ENCODE measurements around the gene SYNGR4. TPM values are rescaled to one million over a fixed set of nuclear protein-coding genes. Genes with fewer than 3 reads are reported as not detected.

SYNGR4 gene
- total RNA-seq, 4 donors from 2014 or later = not detected

- DNase-seq (no peak), ATAC-seq (no peak)
- TF ChIP-seq CTCF (IDR thresholded peaks at IDR 0.05 in 4 of 5, conservative IDR thresholded peaks at IDR 0.05 in 1 of 5) (no peak), POLR2A (IDR thresholded peaks at IDR 0.05) (no peak)
- Histone ChIP-seq H3K27ac (peak overlapping the region; percentile 57 to 73 (median 62)), H3K27me3 (no peaks in the 10 kb centered on the region), H3K36me3 (peaks cover 0 to 7% of the 10 kb centered on the region in 2 donors), H3K9me3 (no peaks in the 10 kb centered on the region), H3K4me3 (no peak overlapping the region), H3K4me1 (peaks cover 6% of the 10 kb centered on the region in 2 donors)
- in situ Hi-C loops (cut with MboI; ENCODE audit: low sequenced_read_pairs in 4 of 4) = no loop called here
- intact Hi-C loops (cut with DNase I; ENCODE audit: low total_unique reads) = no loop called here
Measured at GRCh38 chr19:48341515-48342413, 22.4 kb upstream of the SYNGR4 start.

DNA sequence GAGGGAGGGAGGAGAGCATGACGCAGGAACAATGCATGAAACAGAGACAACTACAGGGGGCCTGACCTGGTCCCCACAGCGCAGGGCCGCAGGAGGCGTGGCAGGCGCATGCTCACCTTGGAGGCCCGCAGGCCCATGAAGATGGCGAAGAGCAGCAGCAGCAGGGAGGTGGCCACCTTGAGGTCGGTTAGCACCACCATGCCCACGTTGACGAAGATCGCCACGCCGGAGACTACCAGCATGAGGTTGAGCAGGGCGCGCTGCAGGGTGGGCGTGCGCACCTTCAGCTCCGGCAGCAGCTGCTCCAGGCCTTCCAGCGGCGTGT, 21.8 kb upstream of the SYNGR4 start:
- no peak for ATAC-seq
- intact Hi-C loops (cut with DNase I; ENCODE audit: low total_unique reads) = no loop called here
- peaks cover 6% of the 10 kb centered on the region in 2 donors for H3K4me1 ChIP-seq

GRCh38 chr19:48342841-48343540, 21.2 kb upstream of the SYNGR4 start:
- Histone ChIP-seq H3K27ac (no peak overlapping the region), H3K4me1 (peaks cover 6 to 8% of the 10 kb centered on the region in 2 donors), H3K36me3 (peaks cover 0 to 7% of the 10 kb centered on the region in 2 donors), H3K4me3 (no peak overlapping the region), H3K27me3 (no peaks in the 10 kb centered on the region), H3K9me3 (no peaks in the 10 kb centered on the region)
- intact Hi-C loops (cut with DNase I; ENCODE audit: low total_unique reads) = no loop called here
- ATAC-seq (no peak), DNase-seq (no peak)
- no peak for TF ChIP-seq POLR2A (IDR thresholded peaks at IDR 0.05)
- TF ChIP-seq CTCF (IDR thresholded peaks at IDR 0.05 in 4 of 5, conservative IDR thresholded peaks at IDR 0.05 in 1 of 5) = no peak
- in situ Hi-C loops (cut with MboI; ENCODE audit: low sequenced_read_pairs in 4 of 4) = no loop called here

More for the DNA sequence above, 21.8 kb upstream of the SYNGR4 start:
- in situ Hi-C loops (cut with MboI; ENCODE audit: low sequenced_read_pairs in 4 of 4) = no loop called here
- H3K27me3 ChIP-seq = no peaks in the 10 kb centered on the region
- no peak for TF ChIP-seq POLR2A (IDR thresholded peaks at IDR 0.05)
- no peak for TF ChIP-seq CTCF (IDR thresholded peaks at IDR 0.05 in 4 of 5, conservative IDR thresholded peaks at IDR 0.05 in 1 of 5)
- DNase-seq = no peak
- peaks cover 0 to 7% of the 10 kb centered on the region in 2 donors for H3K36me3 ChIP-seq
- H3K9me3 ChIP-seq = no peaks in the 10 kb centered on the region
- no peak overlapping the region for H3K27ac ChIP-seq
- H3K4me3 ChIP-seq = no peak overlapping the region

GRCh38 chr19:48344892-48345291, 19.3 kb upstream of the SYNGR4 start:
- H3K27me3 ChIP-seq = no peaks in the 10 kb centered on the region
- H3K9me3 ChIP-seq = no peaks in the 10 kb centered on the region
- intact Hi-C loops (cut with DNase I; ENCODE audit: low total_unique reads) = no loop called here
- DNase-seq (no peak), ATAC-seq (no peak)
- no peak overlapping the region for H3K4me3 ChIP-seq
- no peak overlapping the region for H3K27ac ChIP-seq
- peaks cover 0 to 7% of the 10 kb centered on the region in 2 donors for H3K36me3 ChIP-seq
- in situ Hi-C loops (cut with MboI; ENCODE audit: low sequenced_read_pairs in 4 of 4) = no loop called here
- H3K4me1 ChIP-seq = peaks cover 6 to 14% of the 10 kb centered on the region in 2 donors
- no peak for TF ChIP-seq POLR2A (IDR thresholded peaks at IDR 0.05)

GRCh38 chr19:48346191-48346590, 18.0 kb upstream of the SYNGR4 start:
- H3K36me3 ChIP-seq = peaks cover 0 to 7% of the 10 kb centered on the region in 2 donors
- no peak for DNase-seq
- H3K27ac ChIP-seq = no peak overlapping the region
- ATAC-seq = no peak
- TF ChIP-seq POLR2A (IDR thresholded peaks at IDR 0.05) (no peak), CTCF (IDR thresholded peaks at IDR 0.05 in 4 of 5, conservative IDR thresholded peaks at IDR 0.05 in 1 of 5) (no peak)
- intact Hi-C loops (cut with DNase I; ENCODE audit: low total_unique reads) (no loop called here), in situ Hi-C loops (cut with MboI; ENCODE audit: low sequenced_read_pairs in 4 of 4) (no loop called here)
- H3K4me1 ChIP-seq = peaks cover 0 to 8% of the 10 kb centered on the region in 2 donors
- H3K27me3 ChIP-seq = no peaks in the 10 kb centered on the region
- H3K4me3 ChIP-seq = no peak overlapping the region
- no peaks in the 10 kb centered on the region for H3K9me3 ChIP-seq
